ENCODE data around the gene CIZ1. TPM values are rescaled to one million over a fixed set of nuclear protein-coding genes. Genes with fewer than 3 reads are reported as not detected.

Gene CIZ1
- total and polyA plus RNA-seq, 2 experiments from 2014 or later = 95.0 to 105 TPM

GRCh38 chr9:128155736-128156500, 35.5 kb downstream of the CIZ1 start:
- no peaks in the 10 kb centered on the region for H3K4me1 ChIP-seq (ENCODE audit: low read depth)
- no peak overlapping the region for H3K27ac ChIP-seq
- TF ChIP-seq CTCF (IDR thresholded peaks at IDR 0.05; ENCODE audit: low read depth, low read length) = no peak
- H3K27me3 ChIP-seq = no peaks in the 10 kb centered on the region
- H3K4me3 ChIP-seq = no peak overlapping the region
- no peaks in the 10 kb centered on the region for H3K36me3 ChIP-seq
- no peak for DNase-seq (ENCODE audit: low read depth in 1 of 2, low spot score in 1 of 2)
- H3K9me3 ChIP-seq (ENCODE audit: low read depth) = no peaks in the 10 kb centered on the region

- Histone ChIP-seq H3K4me3 (no peak overlapping the region), H3K36me3 (no peaks in the 10 kb centered on the region), H3K27me3 (no peaks in the 10 kb centered on the region), H3K9me3 (ENCODE audit: low read depth) (no peaks in the 10 kb centered on the region), H3K4me1 (ENCODE audit: low read depth) (no peaks in the 10 kb centered on the region), H3K27ac (no peak overlapping the region)
- DNase-seq (ENCODE audit: low read depth in 1 of 2, low spot score in 1 of 2) = no peak
- TF ChIP-seq CTCF (IDR thresholded peaks at IDR 0.05; ENCODE audit: low read depth, low read length) = no peak
Measured at GRCh38 chr9:128153947-128154695, 37.3 kb downstream of the CIZ1 start.

GRCh38 chr9:128153060-128153946, 38.1 kb downstream of the CIZ1 start:
- H3K36me3 ChIP-seq = no peaks in the 10 kb centered on the region
- no peaks in the 10 kb centered on the region for H3K4me1 ChIP-seq (ENCODE audit: low read depth)
- no peaks in the 10 kb centered on the region for H3K9me3 ChIP-seq (ENCODE audit: low read depth)
- no peak overlapping the region for H3K27ac ChIP-seq
- no peak overlapping the region for H3K4me3 ChIP-seq
- no peak for TF ChIP-seq CTCF (IDR thresholded peaks at IDR 0.05; ENCODE audit: low read depth, low read length)
- DNase-seq (ENCODE audit: low read depth in 1 of 2, low spot score in 1 of 2) = no peak
- no peaks in the 10 kb centered on the region for H3K27me3 ChIP-seq

GRCh38 chr9:128152133-128153059, 39.0 kb downstream of the CIZ1 start:
- no peaks in the 10 kb centered on the region for H3K36me3 ChIP-seq
- H3K9me3 ChIP-seq (ENCODE audit: low read depth) = no peaks in the 10 kb centered on the region
- H3K4me3 ChIP-seq = no peak overlapping the region
- TF ChIP-seq CTCF (IDR thresholded peaks at IDR 0.05; ENCODE audit: low read depth, low read length) = no peak
- H3K27ac ChIP-seq = no peak overlapping the region
- H3K27me3 ChIP-seq = no peaks in the 10 kb centered on the region
- no peaks in the 10 kb centered on the region for H3K4me1 ChIP-seq (ENCODE audit: low read depth)
- no peak for DNase-seq (ENCODE audit: low read depth in 1 of 2, low spot score in 1 of 2)
